GM12874 (cell line): Measurements from ENCODE around the gene NCDN.

Source experiments
- TF ChIP-seq, protein P1 (sequence below): IDR thresholded peaks from 2 replicates; pipeline ENCODE4 v1.5.1; 2011; ENCODE audit warnings: low read depth, mild to moderate bottlenecking, control low read depth, low read length, moderate library complexity; ENCODE audit not compliant: insufficient read depth

Gene NCDN, protein sequence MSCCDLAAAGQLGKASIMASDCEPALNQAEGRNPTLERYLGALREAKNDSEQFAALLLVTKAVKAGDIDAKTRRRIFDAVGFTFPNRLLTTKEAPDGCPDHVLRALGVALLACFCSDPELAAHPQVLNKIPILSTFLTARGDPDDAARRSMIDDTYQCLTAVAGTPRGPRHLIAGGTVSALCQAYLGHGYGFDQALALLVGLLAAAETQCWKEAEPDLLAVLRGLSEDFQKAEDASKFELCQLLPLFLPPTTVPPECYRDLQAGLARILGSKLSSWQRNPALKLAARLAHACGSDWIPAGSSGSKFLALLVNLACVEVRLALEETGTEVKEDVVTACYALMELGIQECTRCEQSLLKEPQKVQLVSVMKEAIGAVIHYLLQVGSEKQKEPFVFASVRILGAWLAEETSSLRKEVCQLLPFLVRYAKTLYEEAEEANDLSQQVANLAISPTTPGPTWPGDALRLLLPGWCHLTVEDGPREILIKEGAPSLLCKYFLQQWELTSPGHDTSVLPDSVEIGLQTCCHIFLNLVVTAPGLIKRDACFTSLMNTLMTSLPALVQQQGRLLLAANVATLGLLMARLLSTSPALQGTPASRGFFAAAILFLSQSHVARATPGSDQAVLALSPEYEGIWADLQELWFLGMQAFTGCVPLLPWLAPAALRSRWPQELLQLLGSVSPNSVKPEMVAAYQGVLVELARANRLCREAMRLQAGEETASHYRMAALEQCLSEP

DNA sequence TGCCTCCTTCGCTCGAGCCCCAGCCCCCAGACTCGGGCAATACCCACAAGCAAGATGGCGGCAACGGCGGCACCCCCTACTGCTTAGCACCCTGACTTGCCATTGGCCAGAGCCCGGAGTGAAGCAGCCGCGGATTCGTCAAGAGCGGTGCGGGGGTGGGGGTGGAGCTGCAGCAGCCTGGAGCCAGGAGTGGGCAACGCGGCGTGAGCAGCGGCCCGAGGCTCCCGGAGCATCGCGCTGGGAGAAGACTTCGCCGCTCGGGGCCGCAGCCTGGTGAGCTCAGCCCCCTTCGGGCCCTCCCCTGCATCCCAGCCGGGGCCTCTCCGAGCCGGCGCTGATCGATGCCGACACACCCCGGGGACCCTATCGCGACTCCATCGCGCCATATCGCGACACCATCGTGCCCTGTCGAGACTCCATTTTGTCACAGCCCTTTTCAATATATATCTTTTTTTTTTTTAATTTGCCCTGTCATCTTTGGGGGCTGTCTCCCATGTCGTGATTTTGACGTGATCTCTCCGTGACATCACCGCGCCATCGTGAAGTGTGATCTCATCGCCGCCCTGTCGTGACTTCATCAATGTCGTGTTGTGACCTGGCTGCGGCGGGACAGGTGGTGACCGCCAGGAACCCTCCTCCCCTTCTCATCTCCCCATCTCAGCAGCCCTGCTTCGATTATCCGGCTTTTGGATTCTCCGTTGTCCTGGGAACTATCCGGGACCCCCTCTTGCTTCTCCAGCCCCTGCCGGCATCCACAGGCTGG is at the start of gene NCDN:
NCDN (plus strand) TSS at position 189 of the 763 bp plus-strand sequence; CDS start at position 581, 392 bp downstream.
- TF ChIP-seq, protein P1, sequence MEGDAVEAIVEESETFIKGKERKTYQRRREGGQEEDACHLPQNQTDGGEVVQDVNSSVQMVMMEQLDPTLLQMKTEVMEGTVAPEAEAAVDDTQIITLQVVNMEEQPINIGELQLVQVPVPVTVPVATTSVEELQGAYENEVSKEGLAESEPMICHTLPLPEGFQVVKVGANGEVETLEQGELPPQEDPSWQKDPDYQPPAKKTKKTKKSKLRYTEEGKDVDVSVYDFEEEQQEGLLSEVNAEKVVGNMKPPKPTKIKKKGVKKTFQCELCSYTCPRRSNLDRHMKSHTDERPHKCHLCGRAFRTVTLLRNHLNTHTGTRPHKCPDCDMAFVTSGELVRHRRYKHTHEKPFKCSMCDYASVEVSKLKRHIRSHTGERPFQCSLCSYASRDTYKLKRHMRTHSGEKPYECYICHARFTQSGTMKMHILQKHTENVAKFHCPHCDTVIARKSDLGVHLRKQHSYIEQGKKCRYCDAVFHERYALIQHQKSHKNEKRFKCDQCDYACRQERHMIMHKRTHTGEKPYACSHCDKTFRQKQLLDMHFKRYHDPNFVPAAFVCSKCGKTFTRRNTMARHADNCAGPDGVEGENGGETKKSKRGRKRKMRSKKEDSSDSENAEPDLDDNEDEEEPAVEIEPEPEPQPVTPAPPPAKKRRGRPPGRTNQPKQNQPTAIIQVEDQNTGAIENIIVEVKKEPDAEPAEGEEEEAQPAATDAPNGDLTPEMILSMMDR = no peak

DNA sequence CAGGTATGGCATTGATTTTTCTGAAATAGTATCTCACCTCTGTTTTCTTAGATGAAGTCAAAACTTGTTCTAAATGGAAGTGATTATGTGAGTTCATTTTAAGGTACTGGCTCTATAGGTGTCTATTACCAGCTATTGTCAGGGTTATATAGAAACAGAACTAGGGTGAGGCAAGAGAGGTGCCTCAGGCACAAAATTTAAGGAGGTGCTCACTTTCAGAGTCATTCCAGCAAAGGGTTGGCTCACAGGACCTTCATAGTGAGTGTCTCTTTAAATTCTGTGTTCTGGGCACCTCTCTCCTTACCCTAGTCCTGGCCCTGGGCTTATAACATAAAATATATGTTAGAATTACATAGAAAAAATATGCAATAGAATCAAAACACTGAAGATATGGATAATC is 49.7 kb upstream of the NCDN start:
- TF ChIP-seq, protein P1 = no peak

DNA sequence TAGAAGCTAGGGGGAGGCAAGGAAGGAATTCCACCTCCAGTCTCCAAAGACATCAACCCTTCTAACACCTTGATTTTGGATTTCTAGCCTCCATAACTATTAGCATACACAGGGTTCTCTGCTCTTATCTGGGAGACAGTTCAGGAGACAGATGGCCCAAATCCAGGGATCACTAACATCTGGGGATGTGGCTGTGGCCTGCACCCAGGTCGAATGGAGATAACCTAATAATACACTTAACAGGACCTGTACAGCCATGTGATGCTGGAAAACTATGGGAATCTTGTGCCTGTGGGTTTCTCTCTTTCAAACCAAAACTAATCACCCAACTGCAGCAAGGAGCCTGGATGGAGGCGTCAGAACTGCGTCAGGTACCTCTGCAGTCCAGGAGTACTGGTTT is 48.0 kb upstream of the NCDN start:
- TF ChIP-seq, protein P1 = no peak

DNA sequence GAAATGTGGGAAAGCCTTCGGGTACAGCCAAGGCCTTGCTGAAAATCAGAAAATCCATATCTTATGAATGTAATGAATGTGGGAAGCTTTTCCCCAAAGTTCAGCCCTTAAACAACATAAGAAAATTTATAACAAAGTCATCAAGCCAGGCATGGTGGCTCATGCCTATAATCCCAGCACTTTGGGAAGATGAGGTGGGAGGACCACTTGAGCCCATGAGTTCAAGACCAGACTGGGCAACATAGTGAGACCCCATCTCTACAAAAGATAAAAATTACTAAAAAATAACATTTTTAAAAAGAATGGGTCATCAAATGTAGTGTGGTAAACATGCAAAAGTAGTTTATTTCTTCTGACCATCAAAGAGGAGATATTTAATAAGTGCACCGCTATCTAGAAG is 46.3 kb upstream of the NCDN start:
- TF ChIP-seq, protein P1 = no peak

DNA sequence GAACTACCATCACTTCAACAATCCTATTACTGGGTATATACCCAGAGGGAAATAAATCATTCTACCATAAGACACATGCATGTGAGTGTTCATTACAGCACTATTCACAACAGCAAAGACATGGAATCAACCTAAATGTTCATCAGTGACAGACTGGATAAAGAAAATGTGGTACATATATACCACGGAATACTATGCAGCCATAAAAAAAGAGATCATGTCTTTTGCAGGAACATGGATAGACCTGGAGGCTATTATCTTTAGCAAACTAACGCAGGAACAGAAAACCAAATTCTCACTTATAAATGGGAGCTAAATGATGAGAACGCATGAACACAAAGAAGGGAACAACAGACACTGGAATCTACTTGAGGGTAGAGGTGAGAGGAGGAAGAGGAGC is 39.4 kb upstream of the NCDN start:
- TF ChIP-seq, protein P1 = no peak

DNA sequence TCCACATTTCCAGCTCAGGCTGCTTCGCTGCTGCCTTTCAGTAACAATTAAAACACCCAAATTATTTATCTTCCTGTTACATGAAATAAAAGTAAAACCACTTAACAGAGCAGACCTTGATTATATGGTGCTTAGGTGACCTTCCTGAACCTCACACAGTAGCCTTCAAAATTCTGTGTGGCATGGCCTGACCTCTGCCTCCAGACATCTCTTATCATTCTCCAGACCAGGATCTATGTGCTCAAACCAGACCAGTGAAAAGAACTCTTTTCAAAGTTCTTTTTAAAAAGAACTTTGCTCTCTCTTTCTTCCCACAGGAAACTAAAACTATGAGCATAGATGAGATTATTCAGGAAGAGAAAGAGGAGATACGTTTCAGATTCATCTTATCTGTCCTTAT is 38.2 kb upstream of the NCDN start:
- TF ChIP-seq, protein P1 = no peak

DNA sequence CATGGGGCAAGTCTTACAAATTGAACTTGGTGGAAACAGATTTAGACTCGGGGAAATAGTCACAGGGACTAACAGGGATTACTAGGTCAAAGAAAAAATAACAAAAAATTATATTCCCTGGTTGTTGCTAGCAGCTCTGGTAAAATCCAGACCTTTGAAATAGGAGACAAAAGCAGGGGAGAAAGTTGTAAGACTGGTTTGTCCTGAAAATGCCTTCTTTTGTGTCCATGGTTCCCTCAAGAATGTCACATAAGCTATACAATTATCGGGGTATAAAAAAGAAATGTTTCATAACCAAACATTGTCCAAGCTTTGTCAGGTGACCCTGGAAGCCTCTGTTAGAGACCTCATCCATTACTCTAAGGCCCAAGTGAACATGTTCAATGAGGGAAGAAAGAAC is 33.5 kb upstream of the NCDN start:
- TF ChIP-seq, protein P1 = no peak
